Liver (tissue), 9 donors: ENCODE results near the gene ZSCAN10. TPM values are rescaled to one million over a fixed set of nuclear protein-coding genes. Genes with fewer than 3 reads are reported as not detected.

Experiments used
- DNase-seq: peaks from one replicate; pipeline ENCODE4 v3.0.0-alpha.2; 2017; ENCODE audit warnings: low spot score
- H3K27ac ChIP-seq, 2 donors: one replicate each; pipeline ENCODE4 v1.7.0; 2013; ENCODE audit warnings: inconsistent platforms in 2 of 2, low read length in 2 of 2, control low read depth in 1 of 2, low read depth in 1 of 2, mild to moderate bottlenecking in 1 of 2
- H3K27me3 ChIP-seq, 4 donors: one replicate each; pipeline versions ENCODE4 v1.6.1 to v1.7.0; 2013; ENCODE audit warnings: low read length in 3 of 4, inconsistent platforms in 1 of 4, mild to moderate bottlenecking in 1 of 4, moderate library complexity in 1 of 4; ENCODE audit not compliant: control insufficient read depth in 4 of 4, insufficient read depth in 4 of 4
- H3K36me3 ChIP-seq, 4 donors: one replicate each; pipeline versions ENCODE4 v1.6.1 to v1.7.0; 2013; ENCODE audit warnings: low read length in 3 of 4, mild to moderate bottlenecking in 3 of 4, low read depth in 1 of 4, moderate library complexity in 1 of 4; ENCODE audit not compliant: control insufficient read depth in 4 of 4, insufficient read depth in 3 of 4
- H3K4me1 ChIP-seq, 4 donors: one replicate each; pipeline versions ENCODE4 v1.6.1 to v1.7.0; 2013; ENCODE audit warnings: low read length in 3 of 4, mild to moderate bottlenecking in 3 of 4, moderate library complexity in 1 of 4; ENCODE audit not compliant: control insufficient read depth in 4 of 4, insufficient read depth in 4 of 4
- H3K4me3 ChIP-seq, 3 donors: one replicate each; pipeline versions ENCODE4 v1.6.1 to v1.7.0; 2013; ENCODE audit warnings: low read length in 3 of 3, control low read depth in 1 of 3, low read depth in 1 of 3, mild to moderate bottlenecking in 1 of 3
- H3K9ac ChIP-seq, 2 donors: one replicate each; pipeline ENCODE4 v1.7.0; 2013; ENCODE audit warnings: low read length in 2 of 2, mild to moderate bottlenecking in 2 of 2, moderate library complexity in 2 of 2, control low read depth in 1 of 2, low read depth in 1 of 2
- H3K9me3 ChIP-seq, 4 donors: one replicate each; pipeline versions ENCODE4 v1.6.1 to v1.7.0; 2013; ENCODE audit warnings: low read length in 3 of 4; ENCODE audit not compliant: control insufficient read depth in 4 of 4
- EGR1 ChIP-seq, 2 donors: IDR thresholded peaks; 2 replicates each; pipeline ENCODE4 v1.6.1; 2016 to 2018; ENCODE audit warnings: antibody characterized with exemption in 2 of 2, low read depth in 2 of 2
- FOXA1 ChIP-seq: IDR thresholded peaks from 2 replicates; pipeline ENCODE4 v1.6.1; 2016; ENCODE audit warnings: antibody characterized with exemption
- FOXA2 ChIP-seq: IDR thresholded peaks from 2 replicates; pipeline ENCODE4 v1.6.1; 2016; ENCODE audit warnings: antibody characterized with exemption
- GABPA ChIP-seq, 2 donors: IDR thresholded peaks in 1 of 2; conservative IDR thresholded peaks in 1 of 2; 2 replicates each; pipeline ENCODE4 v1.6.1; 2016; ENCODE audit warnings: antibody characterized with exemption in 2 of 2, mild to moderate bottlenecking in 1 of 2, moderate library complexity in 1 of 2
- HNF4A ChIP-seq, 2 donors: conservative IDR thresholded peaks; 2 replicates each; pipeline ENCODE4 v1.6.1; 2016; ENCODE audit warnings: antibody characterized with exemption in 2 of 2, mild to moderate bottlenecking in 2 of 2
- HNF4G ChIP-seq: IDR thresholded peaks from 2 replicates; pipeline ENCODE4 v1.6.1; 2016; ENCODE audit warnings: antibody characterized with exemption
- JUND ChIP-seq, 2 donors: IDR thresholded peaks; 2 replicates each; pipeline ENCODE4 v1.6.1; 2016; ENCODE audit warnings: antibody characterized with exemption in 2 of 2
- NR2F2 ChIP-seq: IDR thresholded peaks from 2 replicates; pipeline ENCODE4 v1.6.1; 2016; ENCODE audit warnings: antibody characterized with exemption
- RAD21 ChIP-seq, 2 donors: IDR thresholded peaks; 2 replicates each; pipeline ENCODE4 v1.6.1; 2016; ENCODE audit warnings: antibody characterized with exemption in 2 of 2, mild to moderate bottlenecking in 2 of 2
- RXRA ChIP-seq, 2 donors: IDR thresholded peaks; 2 replicates each; pipeline ENCODE4 v1.6.1; 2017 to 2018; ENCODE audit warnings: antibody characterized with exemption in 2 of 2, mild to moderate bottlenecking in 1 of 2
- SP1 ChIP-seq: IDR thresholded peaks from 2 replicates; pipeline ENCODE4 v1.6.1; 2018; ENCODE audit warnings: antibody characterized with exemption, mild to moderate bottlenecking
- TAF1 ChIP-seq: conservative IDR thresholded peaks from 2 replicates; pipeline ENCODE4 v1.6.1; 2016; ENCODE audit warnings: antibody characterized with exemption, mild to moderate bottlenecking
- YY1 ChIP-seq: IDR thresholded peaks from 2 replicates; pipeline ENCODE4 v1.6.1; 2016; ENCODE audit warnings: antibody characterized with exemption, mild to moderate bottlenecking
- WGBS: extraction: QIAGEN DNeasy Blood & Tissue Kit; methylation state at CpG from one replicate; pipeline ENCODE4 v1.1.7; 2013; 5-methylcytosine and 5-hydroxymethylcytosine counted together
- polyA plus RNA-seq, 2 donors: library from polyadenylated mRNA; stranded (reverse) in 1 of 2; unstranded in 1 of 2; fragments of 200-250 nt in 1 of 2; fragments of >200 nt in 1 of 2; fragmentation: Nextera tagmentation in 1 of 2; extraction: Ambion mirVana in 1 of 2; gene quantifications; one replicate each; pipeline versions ENCODE4 v1.2.1 to v1.2.3, GENCODE V29; 2013 to 2015
- total RNA-seq, 2 donors: library from RNA; depleted of rRNA; stranded (reverse); fragments of >200 nt; gene quantifications; one replicate each; pipeline ENCODE4 v1.2.3, GENCODE V29; 2014
- TF ChIP-seq, protein P1 (sequence below): IDR thresholded peaks from 2 replicates; pipeline ENCODE4 v1.6.1; 2016; ENCODE audit warnings: antibody characterized with exemption, mild to moderate bottlenecking
- TF ChIP-seq, protein P2 (sequence below): IDR thresholded peaks from 2 replicates; pipeline ENCODE4 v1.6.1; 2016; ENCODE audit warnings: antibody characterized with exemption
- TF ChIP-seq, protein P3 (sequence below): IDR thresholded peaks from 2 replicates; pipeline ENCODE4 v1.6.1; 2016; ENCODE audit warnings: antibody characterized with exemption
- TF ChIP-seq, protein P4 (sequence below): IDR thresholded peaks from 2 replicates; pipeline ENCODE4 v1.6.1; 2016; ENCODE audit warnings: antibody characterized with exemption
- TF ChIP-seq, protein P5 (sequence below): fragments of 150-350 bp; IDR thresholded peaks from 2 replicates; pipeline ENCODE4 v1.5.1; 2017; ENCODE audit warnings: improper control_type of control experiment, low read depth, low read length; ENCODE audit not compliant: missing input control
- donor health status: healthy.
- donor health status: healthy.
- donor health status: healthy.
- donor health status: healthy.
- donor health status: healthy.

Gene ZSCAN10
- total and polyA plus RNA-seq, 4 donors, result not detected

DNA sequence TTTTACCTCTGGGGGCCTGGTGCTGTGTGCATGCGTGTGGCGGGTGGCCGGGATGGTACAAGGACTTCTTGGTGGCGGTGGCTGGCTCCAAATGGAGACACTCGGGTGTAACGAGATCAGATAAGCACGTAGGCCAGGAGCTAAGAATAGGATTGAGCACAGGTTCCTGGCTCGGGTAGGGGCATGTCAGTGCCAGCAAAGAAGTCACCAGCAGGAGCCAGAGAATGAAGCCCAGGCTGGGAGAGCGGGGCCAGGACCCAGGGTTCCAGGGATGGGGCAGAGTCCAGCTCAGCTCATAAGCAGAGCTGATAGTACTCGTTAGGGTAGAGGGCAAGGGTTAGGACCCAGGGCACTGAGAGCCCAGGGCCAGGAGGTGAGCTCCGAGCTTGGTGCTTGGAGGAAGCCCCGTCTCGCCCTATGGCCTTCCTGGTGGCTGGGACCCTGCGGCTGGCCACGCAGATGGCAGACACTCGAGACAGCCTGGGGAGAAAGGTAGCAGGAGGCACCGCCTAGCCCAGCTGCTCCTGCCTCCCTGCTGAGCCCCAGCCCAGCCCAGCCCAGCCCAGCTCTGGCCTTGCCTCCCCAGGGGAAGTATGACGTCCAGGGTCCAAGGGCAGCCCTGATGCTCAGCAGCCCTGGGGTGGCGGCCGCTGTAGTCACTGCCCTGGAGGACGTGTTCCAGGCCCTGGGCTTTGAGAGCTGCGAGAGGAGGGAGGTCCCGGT is 44.7 kb upstream of the ZSCAN10 start:
- TF ChIP-seq, protein P1, sequence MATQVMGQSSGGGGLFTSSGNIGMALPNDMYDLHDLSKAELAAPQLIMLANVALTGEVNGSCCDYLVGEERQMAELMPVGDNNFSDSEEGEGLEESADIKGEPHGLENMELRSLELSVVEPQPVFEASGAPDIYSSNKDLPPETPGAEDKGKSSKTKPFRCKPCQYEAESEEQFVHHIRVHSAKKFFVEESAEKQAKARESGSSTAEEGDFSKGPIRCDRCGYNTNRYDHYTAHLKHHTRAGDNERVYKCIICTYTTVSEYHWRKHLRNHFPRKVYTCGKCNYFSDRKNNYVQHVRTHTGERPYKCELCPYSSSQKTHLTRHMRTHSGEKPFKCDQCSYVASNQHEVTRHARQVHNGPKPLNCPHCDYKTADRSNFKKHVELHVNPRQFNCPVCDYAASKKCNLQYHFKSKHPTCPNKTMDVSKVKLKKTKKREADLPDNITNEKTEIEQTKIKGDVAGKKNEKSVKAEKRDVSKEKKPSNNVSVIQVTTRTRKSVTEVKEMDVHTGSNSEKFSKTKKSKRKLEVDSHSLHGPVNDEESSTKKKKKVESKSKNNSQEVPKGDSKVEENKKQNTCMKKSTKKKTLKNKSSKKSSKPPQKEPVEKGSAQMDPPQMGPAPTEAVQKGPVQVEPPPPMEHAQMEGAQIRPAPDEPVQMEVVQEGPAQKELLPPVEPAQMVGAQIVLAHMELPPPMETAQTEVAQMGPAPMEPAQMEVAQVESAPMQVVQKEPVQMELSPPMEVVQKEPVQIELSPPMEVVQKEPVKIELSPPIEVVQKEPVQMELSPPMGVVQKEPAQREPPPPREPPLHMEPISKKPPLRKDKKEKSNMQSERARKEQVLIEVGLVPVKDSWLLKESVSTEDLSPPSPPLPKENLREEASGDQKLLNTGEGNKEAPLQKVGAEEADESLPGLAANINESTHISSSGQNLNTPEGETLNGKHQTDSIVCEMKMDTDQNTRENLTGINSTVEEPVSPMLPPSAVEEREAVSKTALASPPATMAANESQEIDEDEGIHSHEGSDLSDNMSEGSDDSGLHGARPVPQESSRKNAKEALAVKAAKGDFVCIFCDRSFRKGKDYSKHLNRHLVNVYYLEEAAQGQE, result peak; percentile 71
- TF ChIP-seq, protein P2, sequence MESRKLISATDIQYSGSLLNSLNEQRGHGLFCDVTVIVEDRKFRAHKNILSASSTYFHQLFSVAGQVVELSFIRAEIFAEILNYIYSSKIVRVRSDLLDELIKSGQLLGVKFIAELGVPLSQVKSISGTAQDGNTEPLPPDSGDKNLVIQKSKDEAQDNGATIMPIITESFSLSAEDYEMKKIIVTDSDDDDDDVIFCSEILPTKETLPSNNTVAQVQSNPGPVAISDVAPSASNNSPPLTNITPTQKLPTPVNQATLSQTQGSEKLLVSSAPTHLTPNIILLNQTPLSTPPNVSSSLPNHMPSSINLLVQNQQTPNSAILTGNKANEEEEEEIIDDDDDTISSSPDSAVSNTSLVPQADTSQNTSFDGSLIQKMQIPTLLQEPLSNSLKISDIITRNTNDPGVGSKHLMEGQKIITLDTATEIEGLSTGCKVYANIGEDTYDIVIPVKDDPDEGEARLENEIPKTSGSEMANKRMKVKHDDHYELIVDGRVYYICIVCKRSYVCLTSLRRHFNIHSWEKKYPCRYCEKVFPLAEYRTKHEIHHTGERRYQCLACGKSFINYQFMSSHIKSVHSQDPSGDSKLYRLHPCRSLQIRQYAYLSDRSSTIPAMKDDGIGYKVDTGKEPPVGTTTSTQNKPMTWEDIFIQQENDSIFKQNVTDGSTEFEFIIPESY, result no peak
- peak; percentile 76 for TF ChIP-seq NR2F2
- TF ChIP-seq TAF1, result no peak
- TF ChIP-seq, protein P3, sequence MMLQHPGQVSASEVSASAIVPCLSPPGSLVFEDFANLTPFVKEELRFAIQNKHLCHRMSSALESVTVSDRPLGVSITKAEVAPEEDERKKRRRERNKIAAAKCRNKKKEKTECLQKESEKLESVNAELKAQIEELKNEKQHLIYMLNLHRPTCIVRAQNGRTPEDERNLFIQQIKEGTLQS, result no peak
- no peak for TF ChIP-seq EGR1 (IDR thresholded peaks at IDR 0.05; ENCODE audit: low read depth in 2 of 2)
- TF ChIP-seq RXRA (IDR thresholded peaks at IDR 0.05), result peak; percentile 85 to 89
- peak; percentile 78 for TF ChIP-seq YY1
- peak; percentile 95 for TF ChIP-seq HNF4A (conservative IDR thresholded peaks at IDR 0.05)
- TF ChIP-seq JUND (IDR thresholded peaks at IDR 0.05), result peak in 1 of 2 donors; percentile 57
- TF ChIP-seq RAD21 (IDR thresholded peaks at IDR 0.05), result no peak
- TF ChIP-seq GABPA (IDR thresholded peaks at IDR 0.05 in 1 of 2, conservative IDR thresholded peaks at IDR 0.05 in 1 of 2), result peak in 1 of 2 donors; percentile 52
- no peak for TF ChIP-seq FOXA1
- TF ChIP-seq HNF4G, result peak; percentile 81
- TF ChIP-seq FOXA2, result no peak
- TF ChIP-seq, protein P4, sequence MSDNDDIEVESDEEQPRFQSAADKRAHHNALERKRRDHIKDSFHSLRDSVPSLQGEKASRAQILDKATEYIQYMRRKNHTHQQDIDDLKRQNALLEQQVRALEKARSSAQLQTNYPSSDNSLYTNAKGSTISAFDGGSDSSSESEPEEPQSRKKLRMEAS, result no peak
- TF ChIP-seq, protein P5, sequence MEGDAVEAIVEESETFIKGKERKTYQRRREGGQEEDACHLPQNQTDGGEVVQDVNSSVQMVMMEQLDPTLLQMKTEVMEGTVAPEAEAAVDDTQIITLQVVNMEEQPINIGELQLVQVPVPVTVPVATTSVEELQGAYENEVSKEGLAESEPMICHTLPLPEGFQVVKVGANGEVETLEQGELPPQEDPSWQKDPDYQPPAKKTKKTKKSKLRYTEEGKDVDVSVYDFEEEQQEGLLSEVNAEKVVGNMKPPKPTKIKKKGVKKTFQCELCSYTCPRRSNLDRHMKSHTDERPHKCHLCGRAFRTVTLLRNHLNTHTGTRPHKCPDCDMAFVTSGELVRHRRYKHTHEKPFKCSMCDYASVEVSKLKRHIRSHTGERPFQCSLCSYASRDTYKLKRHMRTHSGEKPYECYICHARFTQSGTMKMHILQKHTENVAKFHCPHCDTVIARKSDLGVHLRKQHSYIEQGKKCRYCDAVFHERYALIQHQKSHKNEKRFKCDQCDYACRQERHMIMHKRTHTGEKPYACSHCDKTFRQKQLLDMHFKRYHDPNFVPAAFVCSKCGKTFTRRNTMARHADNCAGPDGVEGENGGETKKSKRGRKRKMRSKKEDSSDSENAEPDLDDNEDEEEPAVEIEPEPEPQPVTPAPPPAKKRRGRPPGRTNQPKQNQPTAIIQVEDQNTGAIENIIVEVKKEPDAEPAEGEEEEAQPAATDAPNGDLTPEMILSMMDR, result no peak
- TF ChIP-seq SP1, result peak; percentile 98

More for the DNA sequence above, 44.7 kb upstream of the ZSCAN10 start:
- H3K9ac ChIP-seq, result peak overlapping the region in 1 of 2 donors; percentile 43
- 43% methylated on average over 23 of the region's 23 CpGs for WGBS
- H3K4me1 ChIP-seq, result peaks cover 11 to 21% (median 18%) of the 10 kb centered on the region in 4 donors
- peak overlapping the region; percentile 67 to 68 for H3K27ac ChIP-seq
- H3K27me3 ChIP-seq, result no peaks in the 10 kb centered on the region
- DNase-seq, result no peak
- H3K36me3 ChIP-seq, result peaks cover 0 to 24% (median 3%) of the 10 kb centered on the region in 4 donors
- H3K4me3 ChIP-seq, result no peak overlapping the region
- H3K9me3 ChIP-seq, result no peaks in the 10 kb centered on the region
